ENCODE data around the gene EFHC2.

- TF ChIP-seq CTCF (IDR thresholded peaks at IDR 0.05 in 4 of 5, conservative IDR thresholded peaks at IDR 0.05 in 1 of 5) (no peak), POLR2A (IDR thresholded peaks at IDR 0.05) (no peak)
These were observed 1.2 kb upstream of the EFHC2 start for GRCh38 chrX:44344687-44345086.

Data from gastrocnemius medialis (tissue), 4 donors.